ENCODE results near the gene ZNF74.

Gene ZNF74

DNA sequence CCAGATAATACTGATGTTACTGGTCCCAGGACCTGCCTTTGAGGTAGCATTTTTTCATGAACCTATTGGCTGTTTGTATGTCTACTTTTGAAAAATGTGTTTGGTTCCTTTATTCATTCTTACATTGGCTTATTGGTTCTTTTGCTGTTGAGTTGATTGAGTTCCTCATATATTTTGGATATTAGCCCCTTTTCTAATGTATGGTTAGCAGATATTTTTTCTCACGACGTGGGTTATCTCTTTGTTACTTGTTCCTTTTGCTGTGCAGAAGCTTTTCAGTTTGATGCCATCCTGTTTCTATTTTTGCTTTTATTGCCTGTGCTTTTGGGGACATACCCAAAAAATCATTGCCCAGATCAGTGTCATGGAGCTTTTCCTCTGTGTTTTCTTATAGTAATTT is 9.8 kb upstream of the ZNF74 start:
- Histone ChIP-seq H3K9ac (no peak overlapping the region), H3K79me2 (no peaks in the 10 kb centered on the region), H3K27ac (no peak overlapping the region), H3K4me2 (ENCODE audit: low read length) (no peak overlapping the region), H3K4me3 (ENCODE audit: low read depth, low read length) (no peak overlapping the region), H2AFZ (no peak overlapping the region), H3K27me3 (ENCODE audit: control insufficient read depth, insufficient read depth, low read length) (no peaks in the 10 kb centered on the region), H3K9me3 (ENCODE audit: control insufficient read depth, low read length) (no peaks in the 10 kb centered on the region), H3K4me1 (no peaks in the 10 kb centered on the region), H3K36me3 (ENCODE audit: control insufficient read depth, insufficient read depth, low read length) (no peaks in the 10 kb centered on the region)
- TF ChIP-seq, protein P1, sequence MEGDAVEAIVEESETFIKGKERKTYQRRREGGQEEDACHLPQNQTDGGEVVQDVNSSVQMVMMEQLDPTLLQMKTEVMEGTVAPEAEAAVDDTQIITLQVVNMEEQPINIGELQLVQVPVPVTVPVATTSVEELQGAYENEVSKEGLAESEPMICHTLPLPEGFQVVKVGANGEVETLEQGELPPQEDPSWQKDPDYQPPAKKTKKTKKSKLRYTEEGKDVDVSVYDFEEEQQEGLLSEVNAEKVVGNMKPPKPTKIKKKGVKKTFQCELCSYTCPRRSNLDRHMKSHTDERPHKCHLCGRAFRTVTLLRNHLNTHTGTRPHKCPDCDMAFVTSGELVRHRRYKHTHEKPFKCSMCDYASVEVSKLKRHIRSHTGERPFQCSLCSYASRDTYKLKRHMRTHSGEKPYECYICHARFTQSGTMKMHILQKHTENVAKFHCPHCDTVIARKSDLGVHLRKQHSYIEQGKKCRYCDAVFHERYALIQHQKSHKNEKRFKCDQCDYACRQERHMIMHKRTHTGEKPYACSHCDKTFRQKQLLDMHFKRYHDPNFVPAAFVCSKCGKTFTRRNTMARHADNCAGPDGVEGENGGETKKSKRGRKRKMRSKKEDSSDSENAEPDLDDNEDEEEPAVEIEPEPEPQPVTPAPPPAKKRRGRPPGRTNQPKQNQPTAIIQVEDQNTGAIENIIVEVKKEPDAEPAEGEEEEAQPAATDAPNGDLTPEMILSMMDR (IDR thresholded peaks at IDR 0.05): no peak

- TF ChIP-seq, protein P1 (IDR thresholded peaks at IDR 0.05): no peak
- Histone ChIP-seq H3K27ac (no peak overlapping the region), H3K79me2 (no peaks in the 10 kb centered on the region), H3K9me3 (ENCODE audit: control insufficient read depth, low read length) (no peaks in the 10 kb centered on the region), H3K36me3 (ENCODE audit: control insufficient read depth, insufficient read depth, low read length) (no peaks in the 10 kb centered on the region), H3K4me1 (no peaks in the 10 kb centered on the region), H3K9ac (no peak overlapping the region), H2AFZ (no peak overlapping the region), H3K27me3 (ENCODE audit: control insufficient read depth, insufficient read depth, low read length) (no peaks in the 10 kb centered on the region), H3K4me2 (ENCODE audit: low read length) (no peak overlapping the region), H3K4me3 (ENCODE audit: low read depth, low read length) (no peak overlapping the region)
Measured at GRCh38 chr22:20384865-20385264, 9.1 kb upstream of the ZNF74 start.

GRCh38 chr22:20386336-20386735 is 7.6 kb upstream of the ZNF74 start:
- H3K4me1 ChIP-seq: no peaks in the 10 kb centered on the region
- no peaks in the 10 kb centered on the region for H3K79me2 ChIP-seq
- H3K27me3 ChIP-seq (ENCODE audit: control insufficient read depth, insufficient read depth, low read length): no peaks in the 10 kb centered on the region
- no peaks in the 10 kb centered on the region for H3K36me3 ChIP-seq (ENCODE audit: control insufficient read depth, insufficient read depth, low read length)
- TF ChIP-seq, protein P1 (IDR thresholded peaks at IDR 0.05): no peak
- no peaks in the 10 kb centered on the region for H3K9me3 ChIP-seq (ENCODE audit: control insufficient read depth, low read length)
- no peak overlapping the region for H2AFZ ChIP-seq
- H3K9ac ChIP-seq: no peak overlapping the region
- H3K27ac ChIP-seq: no peak overlapping the region
- no peak overlapping the region for H3K4me3 ChIP-seq (ENCODE audit: low read depth, low read length)
- H3K4me2 ChIP-seq (ENCODE audit: low read length): no peak overlapping the region

DNA sequence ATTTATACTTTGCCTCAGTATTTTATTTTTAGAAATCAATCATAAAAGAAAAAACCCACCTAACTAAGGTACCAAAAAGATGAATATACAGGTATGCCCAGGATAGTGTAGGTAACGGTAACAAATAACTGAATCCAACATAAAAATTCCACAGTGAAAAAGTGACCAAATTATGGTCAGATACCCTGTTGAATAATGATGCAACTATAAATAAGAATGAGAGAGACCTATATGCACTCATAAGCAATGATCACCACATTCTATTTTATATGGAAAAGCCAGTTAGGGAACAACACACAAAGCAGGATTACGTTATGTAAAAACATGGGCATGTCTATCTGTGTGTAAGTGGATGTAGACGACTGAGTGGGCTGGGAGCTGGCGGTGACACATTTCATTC is 7.0 kb upstream of the ZNF74 start:
- H3K9ac ChIP-seq: no peak overlapping the region
- no peaks in the 10 kb centered on the region for H3K36me3 ChIP-seq (ENCODE audit: control insufficient read depth, insufficient read depth, low read length)
- no peaks in the 10 kb centered on the region for H3K27me3 ChIP-seq (ENCODE audit: control insufficient read depth, insufficient read depth, low read length)
- H2AFZ ChIP-seq: no peak overlapping the region
- no peak overlapping the region for H3K4me2 ChIP-seq (ENCODE audit: low read length)
- no peaks in the 10 kb centered on the region for H3K4me1 ChIP-seq
- H3K4me3 ChIP-seq (ENCODE audit: low read depth, low read length): no peak overlapping the region
- no peaks in the 10 kb centered on the region for H3K79me2 ChIP-seq
- no peaks in the 10 kb centered on the region for H3K9me3 ChIP-seq (ENCODE audit: control insufficient read depth, low read length)
- H3K27ac ChIP-seq: no peak overlapping the region
- TF ChIP-seq, protein P1 (IDR thresholded peaks at IDR 0.05): no peak

GRCh38 chr22:20388200-20388599 is 5.8 kb upstream of the ZNF74 start:
- no peaks in the 10 kb centered on the region for H3K36me3 ChIP-seq (ENCODE audit: control insufficient read depth, insufficient read depth, low read length)
- H3K9me3 ChIP-seq (ENCODE audit: control insufficient read depth, low read length): no peaks in the 10 kb centered on the region
- H2AFZ ChIP-seq: no peak overlapping the region
- H3K79me2 ChIP-seq: no peaks in the 10 kb centered on the region
- no peaks in the 10 kb centered on the region for H3K4me1 ChIP-seq
- no peak overlapping the region for H3K9ac ChIP-seq
- no peak overlapping the region for H3K4me3 ChIP-seq (ENCODE audit: low read depth, low read length)
- TF ChIP-seq, protein P1 (IDR thresholded peaks at IDR 0.05): no peak
- no peak overlapping the region for H3K27ac ChIP-seq
- no peaks in the 10 kb centered on the region for H3K27me3 ChIP-seq (ENCODE audit: control insufficient read depth, insufficient read depth, low read length)
- no peak overlapping the region for H3K4me2 ChIP-seq (ENCODE audit: low read length)

All from parathyroid adenoma (tissue), 2 donors.